Stimulated activated CD4-positive, alpha-beta T cell treated with anti-CD3 and anti-CD28 coated beads, Interleukin-15, amount 100 ng/mL, for 48 hours (primary cell): ENCODE measurements around the gene EIPR1.

Experiments used
- DNase-seq, 2 donors: peaks; one replicate each; pipeline ENCODE4 v3.0.0-alpha.2; 2020; ENCODE audit warnings: low read depth in 2 of 2

Gene EIPR1

GRCh38 chr2:3246928-3247714 lies 130.5 kb downstream of the EIPR1 start:
- DNase-seq = no peak

- DNase-seq = no peak
Observed at GRCh38 chr2:3246406-3246805, 131.2 kb downstream of the EIPR1 start.

GRCh38 chr2:3244486-3244885 lies 133.1 kb downstream of the EIPR1 start:
- no peak for DNase-seq

- DNase-seq = no peak
Observed at GRCh38 chr2:3243804-3244203, 133.8 kb downstream of the EIPR1 start.

GRCh38 chr2:3242747-3243369 lies 134.8 kb downstream of the EIPR1 start:
- no peak for DNase-seq

GRCh38 chr2:3241971-3242746 lies 135.5 kb downstream of the EIPR1 start:
- no peak for DNase-seq

- no peak for DNase-seq
Observed at GRCh38 chr2:3238951-3239841, 138.4 kb downstream of the EIPR1 start.

GRCh38 chr2:3236300-3237045 lies 141.1 kb downstream of the EIPR1 start:
- DNase-seq = no peak

GRCh38 chr2:3233877-3234276 lies 143.7 kb downstream of the EIPR1 start:
- no peak for DNase-seq

- no peak for DNase-seq
Observed at GRCh38 chr2:3229221-3229620, 148.4 kb downstream of the EIPR1 start.

- DNase-seq = no peak
Observed at GRCh38 chr2:3224681-3225080, 152.9 kb downstream of the EIPR1 start.

- peak; percentile 86 to 91 for DNase-seq
Observed at GRCh38 chr2:3223080-3223923, 154.3 kb downstream of the EIPR1 start.

- peak; percentile 59 to 64 for DNase-seq
Observed at GRCh38 chr2:3222636-3223035, 155.0 kb downstream of the EIPR1 start.

GRCh38 chr2:3219536-3219935 lies 158.1 kb downstream of the EIPR1 start:
- DNase-seq = no peak

GRCh38 chr2:3217646-3218045 lies 160.0 kb downstream of the EIPR1 start:
- DNase-seq = no peak

GRCh38 chr2:3216841-3217495 lies 160.7 kb downstream of the EIPR1 start:
- no peak for DNase-seq

- no peak for DNase-seq
Observed at GRCh38 chr2:3214806-3215404, 162.7 kb downstream of the EIPR1 start.

GRCh38 chr2:3214065-3214464 lies 163.6 kb downstream of the EIPR1 start:
- no peak for DNase-seq

- DNase-seq = no peak
Observed at GRCh38 chr2:3212984-3213383, 164.6 kb downstream of the EIPR1 start.
